Effector CD4-positive, alpha-beta T cell (primary cell): ENCODE data around the gene CHD3.

Experiments
- DNase-seq: peaks from one replicate; pipeline ENCODE4 v3.0.0-alpha.2; 2020
- total RNA-seq: gene quantifications from one replicate; lab custom pipeline; 2026; lab: John Stamatoyannopoulos, UW

The CHD3 gene
- 870 reads per million, percentile 99 among the genes with 10 or more reads in this experiment for total RNA-seq

DNA sequence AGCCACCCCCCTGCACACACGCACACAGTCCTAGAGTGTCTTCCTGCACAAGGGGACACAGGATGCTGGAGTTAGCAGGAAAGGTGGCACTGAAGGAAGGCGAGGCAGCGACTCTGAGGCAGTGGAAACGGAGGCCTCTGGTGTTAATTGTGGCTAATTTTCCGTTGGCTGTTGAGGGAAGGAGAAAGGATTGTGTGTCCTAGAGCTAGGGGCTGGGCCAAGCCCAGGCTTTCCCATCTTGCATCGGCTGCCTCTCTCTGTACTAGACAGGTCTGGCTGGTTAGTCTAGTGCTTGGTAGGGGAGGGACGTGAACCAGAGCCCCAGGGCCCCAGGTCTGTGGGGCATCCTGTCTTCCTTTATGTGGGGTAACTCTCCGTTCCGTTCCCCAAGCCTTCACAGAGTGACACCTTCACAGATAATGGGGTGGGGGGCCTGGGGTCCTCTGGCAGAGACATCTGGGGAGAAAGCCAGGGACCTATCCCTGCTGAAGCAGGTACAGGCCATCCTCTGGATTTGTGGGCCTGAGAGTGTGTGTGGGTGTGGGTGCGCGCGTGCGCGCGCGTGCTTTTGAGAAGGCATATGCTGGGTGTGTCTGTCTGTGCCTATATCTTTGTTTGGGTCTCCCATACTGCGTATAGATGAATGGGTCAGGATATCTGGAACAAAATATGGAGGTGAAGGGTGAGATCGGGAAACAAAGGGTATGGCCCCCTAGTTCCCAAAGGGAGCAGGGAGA is at the start of gene CHD3:
TSS of gene CHD3 (plus strand) at position 606 of the 737 bp plus-strand sequence. CDS start 212 bp downstream, outside the sequence.
- DNase-seq, result peak; percentile 16

DNA sequence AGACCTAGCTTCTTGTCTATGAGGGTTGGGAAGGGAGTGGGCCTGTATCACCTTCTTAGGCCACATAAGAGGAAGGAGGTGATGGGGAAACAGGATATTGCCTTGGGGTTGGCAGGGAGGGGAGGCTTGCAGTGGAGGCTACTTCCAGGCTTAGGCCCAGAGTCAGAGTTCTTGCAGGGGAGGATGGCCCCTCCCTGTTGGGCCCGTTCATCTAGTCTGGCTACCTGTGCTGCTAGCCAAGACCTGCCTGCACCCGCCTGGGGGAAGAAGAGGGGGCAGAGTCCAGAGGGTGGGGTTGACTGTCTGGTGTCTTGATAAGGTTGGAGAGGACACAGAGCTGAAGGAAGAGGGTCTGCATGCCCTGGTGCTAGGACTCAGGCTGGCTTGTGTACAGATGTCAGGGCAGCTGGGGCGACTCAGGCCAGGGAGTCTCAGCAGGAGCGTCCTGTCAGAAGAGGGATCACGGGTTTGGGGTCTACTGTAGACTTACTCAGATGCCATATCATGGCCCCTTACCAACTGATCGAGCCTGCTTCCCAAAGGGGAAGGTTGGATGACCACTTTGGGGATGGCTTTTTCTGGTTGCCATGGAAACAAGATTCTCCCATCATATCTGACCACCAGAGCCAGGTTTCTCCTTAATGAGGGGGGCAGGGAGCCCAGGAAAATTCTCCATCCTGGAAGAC is 49.3 kb upstream of the CHD3 start:
- no peak for DNase-seq

DNA sequence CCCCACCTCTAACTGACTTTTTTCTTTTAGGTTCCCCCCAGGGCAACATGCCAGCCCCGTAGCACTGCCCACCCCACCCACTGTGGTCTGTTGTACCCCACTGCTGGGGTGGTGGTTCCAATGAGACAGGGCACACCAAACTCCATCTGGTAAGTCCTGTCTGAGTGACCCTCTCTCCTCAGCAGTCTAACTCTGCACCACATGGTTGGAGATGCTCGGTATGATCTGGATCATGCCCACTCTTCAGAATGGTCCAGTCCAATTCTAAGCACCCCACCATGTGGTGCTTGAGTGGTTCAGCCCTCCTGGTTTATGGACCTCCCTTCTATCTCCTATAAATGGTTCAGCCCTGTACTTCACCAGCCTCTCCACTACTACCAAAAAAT is 48.7 kb upstream of the CHD3 start:
- no peak for DNase-seq

DNA sequence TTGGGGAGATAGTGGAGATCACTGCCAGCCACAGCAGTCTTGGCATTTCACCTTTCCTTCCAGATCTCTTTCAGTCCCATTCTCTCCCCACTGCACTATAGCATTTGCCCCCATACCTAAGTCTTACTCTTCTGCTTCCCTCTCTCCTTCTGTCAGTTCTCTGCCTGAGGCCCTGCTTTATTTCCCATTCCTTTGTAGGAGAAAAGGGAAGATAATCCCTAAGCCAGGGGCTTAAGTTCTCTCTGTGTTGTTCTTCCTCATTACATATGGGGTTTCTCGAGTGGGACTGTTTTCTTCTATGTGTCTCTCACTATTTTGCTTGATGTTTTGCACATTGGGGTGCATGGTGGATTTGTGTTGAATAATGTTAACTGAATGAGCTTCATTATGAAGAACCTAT is 48.1 kb upstream of the CHD3 start:
- no peak for DNase-seq

DNA sequence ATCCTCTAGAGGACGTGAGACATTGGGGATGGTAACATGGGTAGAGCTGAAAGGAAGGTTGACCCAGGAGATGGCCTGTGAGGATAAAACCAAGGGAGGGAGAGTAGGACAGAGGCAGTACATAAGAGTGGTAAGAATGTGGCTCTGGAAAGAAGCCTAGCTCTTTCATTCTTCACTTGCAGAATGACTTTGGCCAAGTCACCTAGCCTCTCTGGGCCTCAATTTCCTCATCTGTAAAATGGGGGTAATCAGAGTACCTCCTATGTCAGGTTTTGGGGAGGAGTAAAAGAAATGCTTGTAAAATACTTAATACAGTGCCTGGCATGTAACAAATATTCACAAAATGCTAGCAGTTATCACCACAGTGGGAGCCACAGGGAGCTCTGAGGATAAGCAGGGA is 47.7 kb upstream of the CHD3 start:
- no peak for DNase-seq

DNA sequence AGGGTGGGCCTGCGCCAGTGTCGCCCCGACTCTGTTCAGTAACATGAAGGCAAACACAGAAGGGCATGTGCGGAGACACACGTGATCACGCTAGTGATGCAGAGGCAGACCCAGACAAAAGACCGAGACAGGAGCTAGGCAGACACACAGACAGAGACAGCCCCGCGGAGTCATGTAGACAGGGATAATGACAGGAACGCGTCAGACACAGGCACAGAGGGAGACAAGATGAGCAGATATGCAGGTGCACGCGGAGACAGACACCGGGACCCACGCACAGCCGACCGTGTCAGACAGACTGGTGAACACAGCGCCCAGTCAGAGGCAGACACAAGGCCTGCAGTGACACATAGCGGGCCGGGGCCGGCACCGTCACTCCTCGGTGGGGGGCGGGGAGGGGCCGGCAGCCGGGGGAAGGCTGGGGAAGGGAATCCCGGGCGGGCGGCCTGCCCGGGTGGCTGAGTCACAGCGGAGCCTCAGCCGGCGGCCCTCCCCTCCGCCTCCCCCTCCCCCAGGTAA is 47.1 kb upstream of the CHD3 start:
- peak; percentile 96 for DNase-seq

DNA sequence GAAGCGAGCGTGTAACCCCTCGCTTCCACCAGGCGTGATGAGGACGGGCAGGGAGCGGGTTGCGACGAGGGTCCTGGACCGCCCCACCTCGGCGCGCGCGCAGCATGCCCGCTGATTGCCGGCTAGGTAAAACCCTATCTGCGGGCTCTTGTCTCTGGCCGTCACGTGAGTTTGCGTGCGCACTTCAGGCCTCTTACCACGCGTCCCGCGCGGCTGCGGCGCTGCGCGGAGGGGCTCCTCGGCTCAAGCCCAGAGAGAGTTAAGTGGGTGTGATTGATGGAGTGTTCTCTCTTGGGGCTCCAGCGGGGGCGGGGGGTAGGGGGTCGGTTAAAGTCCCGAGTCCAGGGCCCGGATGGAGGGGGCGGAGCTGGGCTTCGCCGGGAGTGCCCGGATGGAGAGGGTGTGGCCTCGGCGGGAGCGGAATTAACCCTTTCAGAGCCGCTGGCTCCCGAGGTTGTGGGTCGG is 46.6 kb upstream of the CHD3 start:
- peak; percentile 78 for DNase-seq

DNA sequence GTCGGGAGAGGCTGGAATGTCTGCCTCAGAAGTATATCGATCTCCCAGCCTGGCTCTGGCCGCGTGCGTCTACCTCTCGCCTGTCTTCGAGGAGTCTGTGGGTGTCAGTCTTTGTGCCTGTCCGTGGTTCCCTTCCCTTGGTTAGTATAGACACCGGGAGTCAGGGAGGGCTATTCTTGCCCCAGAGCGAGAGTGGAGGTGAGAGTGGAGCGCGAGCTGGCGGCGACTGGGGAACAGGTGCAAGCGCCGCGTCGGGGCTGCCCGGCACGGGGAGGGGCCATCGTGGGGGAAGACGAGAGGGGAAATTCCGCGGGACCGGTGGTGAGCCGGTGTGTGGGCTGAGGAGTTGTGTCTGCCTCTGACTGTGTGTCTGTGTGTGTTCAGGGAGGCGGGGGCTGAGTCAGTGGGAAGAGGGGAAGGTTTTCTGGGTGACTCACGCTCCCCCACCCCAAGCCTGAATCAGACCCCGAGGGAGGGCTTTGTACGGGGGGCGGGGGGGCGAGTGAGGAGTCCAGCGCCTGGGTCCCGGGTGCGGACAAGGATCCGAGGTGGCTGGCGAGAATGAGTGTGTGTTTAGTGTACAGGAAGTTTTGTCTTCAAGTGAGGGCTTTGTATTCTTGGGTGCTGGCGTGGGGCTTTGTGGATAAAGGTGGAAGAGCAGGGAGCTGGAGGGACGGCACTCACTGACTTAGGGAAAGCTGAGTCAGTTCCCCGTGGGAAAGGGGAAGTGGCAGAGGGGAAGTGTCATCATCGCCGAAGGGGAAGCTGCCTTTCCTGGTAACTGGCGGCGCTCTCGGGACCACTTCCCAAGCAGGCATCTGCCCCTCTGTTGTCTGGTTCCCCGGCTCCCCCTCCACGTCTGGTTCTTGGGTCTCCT is 46.0 kb upstream of the CHD3 start:
- peak; percentile 97 for DNase-seq

DNA sequence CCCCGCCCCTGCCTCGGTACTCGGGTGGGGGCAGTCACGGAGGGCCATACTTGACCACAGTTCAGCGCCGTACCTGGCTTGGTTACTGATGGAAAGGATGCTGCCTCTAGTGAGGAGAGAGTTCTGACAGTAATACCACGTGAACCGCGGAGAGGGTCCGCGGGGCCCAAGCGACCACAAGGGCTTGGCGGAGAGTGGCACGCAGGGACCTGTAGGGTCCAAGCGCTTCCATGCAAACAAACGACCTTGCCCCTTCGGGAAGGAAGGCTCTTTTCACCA is 45.4 kb upstream of the CHD3 start:
- no peak for DNase-seq

DNA sequence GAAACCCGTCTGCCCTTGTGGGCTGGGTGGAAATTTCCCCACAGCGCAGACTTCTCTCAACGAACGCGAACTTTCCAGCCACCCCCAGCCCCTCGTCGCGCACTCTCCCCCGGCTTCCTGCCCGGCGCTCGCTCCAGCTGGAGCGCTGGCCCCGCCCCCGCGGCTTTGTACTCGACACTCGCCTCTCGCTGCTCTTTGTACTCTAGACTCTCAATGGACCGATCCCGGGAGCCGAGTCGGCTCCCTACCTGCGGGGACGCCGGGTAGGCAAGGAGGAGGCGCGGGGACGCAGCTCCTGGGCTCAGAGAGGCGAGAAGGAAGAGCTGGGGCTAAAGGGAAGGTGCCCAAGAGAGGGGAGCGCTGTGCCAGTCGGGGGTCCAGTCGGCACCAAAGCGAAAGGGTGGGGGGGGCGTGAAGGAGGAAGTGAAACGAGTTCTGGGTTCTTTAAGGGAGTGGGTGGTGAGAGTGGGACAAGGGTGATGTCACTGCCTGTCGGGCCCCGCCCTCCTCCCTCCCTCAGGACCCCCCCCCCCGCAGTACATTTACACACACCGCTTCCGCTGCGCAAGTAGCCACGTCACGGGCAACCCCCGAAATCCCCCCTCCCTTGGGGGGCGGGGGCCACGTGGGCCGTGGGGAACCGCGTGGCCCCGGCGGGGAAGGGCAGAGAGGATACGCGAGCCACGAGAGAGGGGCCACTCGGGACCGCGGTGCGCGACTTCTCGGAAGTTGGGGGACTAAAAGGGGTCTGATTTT is 44.9 kb upstream of the CHD3 start:
- DNase-seq, result peak; percentile 93

DNA sequence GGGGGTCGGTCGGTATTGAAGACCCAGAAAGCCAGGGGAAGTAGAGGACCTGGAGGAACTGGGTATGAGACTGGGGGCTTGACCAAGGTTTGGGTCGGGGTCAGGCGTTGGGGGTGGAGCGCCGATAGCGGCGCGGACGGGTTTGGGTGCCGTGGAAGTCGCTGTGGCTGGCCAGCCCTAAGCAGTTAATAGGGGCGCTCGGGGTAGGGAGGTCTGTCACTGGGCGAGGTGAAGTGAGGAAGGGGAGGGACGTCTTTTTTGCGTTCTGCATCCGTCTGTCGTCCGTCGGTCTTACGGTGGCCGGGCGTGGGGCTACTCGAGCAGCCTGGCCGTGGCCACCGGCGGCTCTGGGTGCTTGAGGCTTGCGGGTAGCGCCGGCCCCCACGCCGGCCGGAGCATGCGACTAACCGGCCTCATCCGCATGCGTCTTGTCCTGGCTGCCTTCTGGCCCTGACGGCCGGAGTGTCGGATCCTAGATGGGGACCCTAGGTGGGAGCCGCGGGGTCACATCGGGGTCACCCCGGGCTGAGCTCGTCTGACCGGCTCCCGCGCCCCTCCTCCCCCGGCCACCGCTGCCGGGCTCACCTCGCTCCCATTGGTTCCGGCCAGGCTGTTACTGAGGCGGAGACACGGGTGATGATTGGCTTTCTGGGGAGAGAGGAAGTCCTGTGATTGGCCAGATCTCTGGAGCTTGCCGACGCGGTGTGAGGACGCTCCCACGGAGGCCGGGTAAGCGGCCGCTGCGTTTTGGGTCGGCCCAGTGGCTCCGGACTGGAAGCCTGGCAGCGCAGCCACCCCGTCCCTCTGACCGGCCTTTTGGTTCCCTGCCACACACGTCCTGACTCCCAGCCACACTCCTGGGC is 44.1 kb upstream of the CHD3 start:
- DNase-seq, result peak; percentile 68

DNA sequence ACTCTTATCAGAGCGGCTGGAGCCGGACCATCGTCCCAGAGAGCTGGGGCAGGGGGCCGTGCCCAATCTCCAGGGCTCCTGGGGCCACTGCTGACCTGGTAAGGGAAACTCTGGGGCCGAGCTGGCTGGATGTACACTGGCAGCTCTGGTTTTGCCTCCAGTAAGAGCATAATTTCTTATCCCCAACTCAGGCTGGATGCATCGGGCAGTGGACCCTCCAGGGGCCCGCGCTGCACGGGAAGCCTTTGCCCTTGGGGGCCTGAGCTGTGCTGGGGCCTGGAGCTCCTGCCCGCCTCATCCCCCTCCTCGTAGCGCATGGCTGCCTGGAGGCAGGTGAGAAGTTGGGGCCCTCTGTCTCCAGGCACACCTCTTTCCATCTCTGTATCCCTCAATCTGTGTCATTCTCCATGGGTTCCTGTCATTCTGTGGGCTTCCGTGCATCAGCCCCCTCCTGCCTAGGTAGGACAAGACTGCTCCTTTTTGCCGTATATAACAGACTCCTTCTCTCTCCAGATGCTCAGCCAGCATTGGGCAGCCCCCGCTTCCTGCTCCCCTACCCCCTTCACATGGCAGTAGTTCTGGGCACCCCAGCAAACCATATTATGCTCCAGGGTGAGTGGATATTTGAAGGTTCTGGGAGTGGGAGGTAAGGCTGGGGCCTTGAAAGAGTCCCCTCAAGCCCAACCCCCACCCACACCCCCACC is 43.1 kb upstream of the CHD3 start:
- no peak for DNase-seq

DNA sequence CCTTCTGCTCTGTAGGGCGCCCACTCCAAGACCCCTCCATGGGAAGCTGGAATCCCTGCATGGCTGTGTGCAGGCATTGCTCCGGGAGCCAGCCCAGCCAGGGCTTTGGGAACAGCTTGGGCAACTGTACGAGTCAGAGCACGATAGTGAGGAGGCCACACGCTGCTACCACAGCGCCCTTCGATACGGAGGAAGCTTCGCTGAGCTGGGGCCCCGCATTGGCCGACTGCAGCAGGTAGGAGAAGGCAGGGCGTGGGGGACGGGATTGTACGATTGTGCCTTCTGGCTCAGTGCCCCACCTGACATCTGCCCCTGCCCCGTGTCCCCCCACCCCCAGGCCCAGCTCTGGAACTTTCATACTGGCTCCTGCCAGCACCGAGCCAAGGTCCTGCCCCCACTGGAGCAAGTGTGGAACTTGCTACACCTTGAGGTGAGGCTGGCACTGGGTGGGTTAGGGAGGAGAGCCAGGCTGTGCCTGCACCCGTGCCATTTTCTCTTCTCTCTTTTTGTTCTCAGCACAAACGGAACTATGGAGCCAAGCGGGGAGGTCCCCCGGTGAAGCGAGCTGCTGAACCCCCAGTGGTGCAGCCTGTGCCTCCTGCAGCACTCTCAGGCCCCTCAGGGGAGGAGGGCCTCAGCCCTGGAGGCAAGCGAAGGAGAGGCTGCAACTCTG is 42.4 kb upstream of the CHD3 start:
- DNase-seq, result no peak

DNA sequence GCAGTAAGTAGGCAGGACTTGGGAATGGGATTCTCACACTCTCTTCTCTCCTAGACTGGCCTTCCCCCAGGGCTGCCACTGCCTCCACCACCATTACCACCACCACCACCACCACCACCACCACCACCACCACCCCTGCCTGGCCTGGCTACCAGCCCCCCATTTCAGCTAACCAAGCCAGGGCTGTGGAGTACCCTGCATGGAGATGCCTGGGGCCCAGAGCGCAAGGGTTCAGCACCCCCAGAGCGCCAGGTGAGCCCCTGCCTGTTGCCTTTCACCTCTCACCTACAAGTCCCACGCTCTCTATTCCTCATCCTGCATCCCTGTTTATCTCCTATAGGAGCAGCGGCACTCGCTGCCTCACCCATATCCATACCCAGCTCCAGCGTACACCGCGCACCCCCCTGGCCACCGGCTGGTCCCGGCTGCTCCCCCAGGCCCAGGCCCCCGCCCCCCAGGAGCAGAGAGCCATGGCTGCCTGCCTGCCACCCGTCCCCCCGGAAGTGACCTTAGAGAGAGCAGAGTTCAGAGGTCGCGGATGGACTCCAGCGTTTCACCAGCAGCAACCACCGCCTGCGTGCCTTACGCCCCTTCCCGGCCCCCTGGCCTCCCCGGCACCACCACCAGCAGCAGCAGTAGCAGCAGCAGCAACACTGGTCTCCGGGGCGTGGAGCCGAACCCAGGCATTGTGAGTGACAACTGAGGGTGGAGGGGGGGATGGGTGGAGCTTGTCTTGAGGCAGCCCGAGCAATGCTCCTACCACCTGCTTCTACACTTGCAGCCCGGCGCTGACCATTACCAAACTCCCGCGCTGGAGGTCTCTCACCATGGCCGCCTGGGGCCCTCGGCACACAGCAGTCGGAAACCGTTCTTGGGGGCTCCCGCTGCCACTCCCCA is 41.6 kb upstream of the CHD3 start:
- no peak for DNase-seq

DNA sequence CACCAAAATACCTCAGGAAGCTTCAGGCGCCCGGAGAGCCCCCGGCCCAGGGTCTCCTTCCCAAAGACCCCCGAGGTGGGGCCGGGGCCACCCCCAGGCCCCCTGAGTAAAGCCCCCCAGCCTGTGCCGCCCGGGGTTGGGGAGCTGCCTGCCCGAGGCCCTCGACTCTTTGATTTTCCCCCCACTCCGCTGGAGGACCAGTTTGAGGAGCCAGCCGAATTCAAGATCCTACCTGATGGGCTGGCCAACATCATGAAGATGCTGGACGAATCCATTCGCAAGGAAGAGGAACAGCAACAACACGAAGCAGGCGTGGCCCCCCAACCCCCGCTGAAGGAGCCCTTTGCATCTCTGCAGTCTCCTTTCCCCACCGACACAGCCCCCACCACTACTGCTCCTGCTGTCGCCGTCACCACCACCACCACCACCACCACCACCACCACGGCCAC is 40.4 kb upstream of the CHD3 start:
- no peak for DNase-seq

DNA sequence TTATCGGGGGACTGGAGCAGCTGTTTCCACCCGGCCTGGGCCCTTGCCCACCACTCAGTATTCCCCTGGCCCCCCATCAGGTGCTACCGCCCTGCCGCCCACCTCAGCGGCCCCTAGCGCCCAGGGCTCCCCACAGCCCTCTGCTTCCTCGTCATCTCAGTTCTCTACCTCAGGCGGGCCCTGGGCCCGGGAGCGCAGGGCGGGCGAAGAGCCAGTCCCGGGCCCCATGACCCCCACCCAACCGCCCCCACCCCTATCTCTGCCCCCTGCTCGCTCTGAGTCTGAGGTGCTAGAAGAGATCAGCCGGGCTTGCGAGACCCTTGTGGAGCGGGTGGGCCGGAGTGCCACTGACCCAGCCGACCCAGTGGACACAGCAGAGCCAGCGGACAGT is 39.9 kb upstream of the CHD3 start:
- DNase-seq, result no peak

DNA sequence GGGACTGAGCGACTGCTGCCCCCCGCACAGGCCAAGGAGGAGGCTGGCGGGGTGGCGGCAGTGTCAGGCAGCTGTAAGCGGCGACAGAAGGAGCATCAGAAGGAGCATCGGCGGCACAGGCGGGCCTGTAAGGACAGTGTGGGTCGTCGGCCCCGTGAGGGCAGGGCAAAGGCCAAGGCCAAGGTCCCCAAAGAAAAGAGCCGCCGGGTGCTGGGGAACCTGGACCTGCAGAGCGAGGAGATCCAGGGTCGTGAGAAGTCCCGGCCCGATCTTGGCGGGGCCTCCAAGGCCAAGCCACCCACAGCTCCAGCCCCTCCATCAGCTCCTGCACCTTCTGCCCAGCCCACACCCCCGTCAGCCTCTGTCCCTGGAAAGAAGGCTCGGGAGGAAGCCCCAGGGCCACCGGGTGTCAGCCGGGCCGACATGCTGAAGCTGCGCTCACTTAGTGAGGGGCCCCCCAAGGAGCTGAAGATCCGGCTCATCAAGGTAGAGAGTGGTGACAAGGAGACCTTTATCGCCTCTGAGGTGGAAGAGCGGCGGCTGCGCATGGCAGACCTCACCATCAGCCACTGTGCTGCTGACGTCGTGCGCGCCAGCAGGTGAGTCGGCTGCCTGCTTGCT is 39.3 kb upstream of the CHD3 start:
- DNase-seq, result no peak

DNA sequence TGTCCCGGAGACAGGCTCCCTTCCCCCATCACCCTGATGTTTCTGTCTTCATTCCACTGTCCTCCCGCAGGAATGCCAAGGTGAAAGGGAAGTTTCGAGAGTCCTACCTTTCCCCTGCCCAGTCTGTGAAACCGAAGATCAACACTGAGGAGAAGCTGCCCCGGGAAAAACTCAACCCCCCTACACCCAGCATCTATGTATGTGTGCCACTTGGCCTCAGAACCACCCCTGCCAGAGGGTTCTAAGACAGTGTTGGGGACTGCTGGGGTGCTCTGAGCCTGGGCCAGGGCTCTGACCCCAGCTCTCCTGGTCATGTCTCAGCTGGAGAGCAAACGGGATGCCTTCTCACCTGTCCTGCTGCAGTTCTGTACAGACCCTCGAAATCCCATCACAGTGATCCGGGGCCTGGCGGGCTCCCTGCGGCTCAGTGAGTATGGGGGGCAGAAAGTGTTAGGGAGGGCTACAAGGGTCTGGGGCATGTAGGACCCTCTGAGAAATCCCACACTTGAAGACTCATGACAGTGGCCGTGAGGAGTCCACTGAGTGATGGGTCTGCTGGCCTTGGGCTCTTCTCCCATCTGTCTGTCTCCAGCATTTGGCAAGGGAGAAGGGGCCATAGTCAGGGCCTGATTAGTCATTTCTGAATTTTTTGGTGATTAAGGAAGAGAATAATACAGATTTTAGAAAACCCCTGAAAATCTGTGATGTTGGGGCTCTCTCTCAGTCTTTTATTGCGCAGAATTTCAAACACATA is 38.7 kb upstream of the CHD3 start:
- DNase-seq, result no peak
